Measurements from ENCODE around the gene AKAP7.

Gene AKAP7

GRCh38 chr6:131103901-131104300 is 31.4 kb upstream of the AKAP7 start:
- no peak for TF ChIP-seq CTCF (IDR thresholded peaks at IDR 0.05; ENCODE audit: control insufficient read depth, insufficient read depth, low read depth, low read length, missing control alignments)
- H3K4me3 ChIP-seq (ENCODE audit: control insufficient read depth, low read depth, low read length), result no peak overlapping the region
- no peak for DNase-seq (ENCODE audit: low read depth)

GRCh38 chr6:131107151-131107550 is 28.1 kb upstream of the AKAP7 start:
- H3K4me3 ChIP-seq (ENCODE audit: control insufficient read depth, low read depth, low read length), result no peak overlapping the region
- TF ChIP-seq CTCF (IDR thresholded peaks at IDR 0.05; ENCODE audit: control insufficient read depth, insufficient read depth, low read depth, low read length, missing control alignments), result no peak
- DNase-seq (ENCODE audit: low read depth), result peak; percentile 48

- no peak for TF ChIP-seq CTCF (IDR thresholded peaks at IDR 0.05; ENCODE audit: control insufficient read depth, insufficient read depth, low read depth, low read length, missing control alignments)
- H3K4me3 ChIP-seq (ENCODE audit: control insufficient read depth, low read depth, low read length), result no peak overlapping the region
- DNase-seq (ENCODE audit: low read depth), result no peak
Observed at GRCh38 chr6:131112249-131112648, 23.0 kb upstream of the AKAP7 start.

- DNase-seq (ENCODE audit: low read depth), result no peak
- TF ChIP-seq CTCF (IDR thresholded peaks at IDR 0.05; ENCODE audit: control insufficient read depth, insufficient read depth, low read depth, low read length, missing control alignments), result no peak
Observed at GRCh38 chr6:131115651-131116050, 19.6 kb upstream of the AKAP7 start.

GRCh38 chr6:131116321-131116720 is 18.9 kb upstream of the AKAP7 start:
- TF ChIP-seq CTCF (IDR thresholded peaks at IDR 0.05; ENCODE audit: control insufficient read depth, insufficient read depth, low read depth, low read length, missing control alignments), result no peak
- H3K4me3 ChIP-seq (ENCODE audit: control insufficient read depth, low read depth, low read length), result no peak overlapping the region
- DNase-seq (ENCODE audit: low read depth), result no peak

More at GRCh38 chr6:131115651-131116050, 19.6 kb upstream of the AKAP7 start:
- H3K4me3 ChIP-seq (ENCODE audit: control insufficient read depth, low read depth, low read length), result no peak overlapping the region

GRCh38 chr6:131116755-131117360 is 18.4 kb upstream of the AKAP7 start:
- DNase-seq (ENCODE audit: low read depth), result no peak
- TF ChIP-seq CTCF (IDR thresholded peaks at IDR 0.05; ENCODE audit: control insufficient read depth, insufficient read depth, low read depth, low read length, missing control alignments), result peak; percentile 48
- H3K4me3 ChIP-seq (ENCODE audit: control insufficient read depth, low read depth, low read length), result no peak overlapping the region
